HepG2 (cell line): ENCODE data around the gene STAT5A. TPM values are rescaled to one million over a fixed set of nuclear protein-coding genes. Genes with fewer than 3 reads are reported as not detected.

ENCODE experiments used
- BHLHE40 ChIP-seq: IDR thresholded peaks from 2 replicates; pipeline ENCODE4 v1.6.1; 2011; ENCODE audit warnings: low read length, improper control_type of control experiment
- BRD4 ChIP-seq: sonication (generic); formaldehyde crosslinking; IDR thresholded peaks from 2 replicates; pipeline ENCODE4 v1.4.0; 2020; ENCODE audit warnings: missing genetic modification reagents
- CHD4 ChIP-seq: fragments of 200-600 bp; sonication (generic); IDR thresholded peaks from 2 replicates; pipeline ENCODE4 v1.7.0; 2017; ENCODE audit warnings: mild to moderate bottlenecking, low read length, borderline replicate concordance
- ELF3 ChIP-seq: IDR thresholded peaks from 2 replicates; pipeline ENCODE4 v1.6.1; 2016; ENCODE audit warnings: missing genetic modification reagents, missing compliant biosample characterization
- FOXC1 ChIP-seq: sonication (generic); formaldehyde crosslinking; IDR thresholded peaks from 2 replicates; pipeline ENCODE4 v1.8.0; 2022; ENCODE audit warnings: mild to moderate bottlenecking, missing genetic modification reagents, borderline replicate concordance
- KLF12 ChIP-seq: sonication (generic); formaldehyde crosslinking; IDR thresholded peaks from 2 replicates; pipeline ENCODE4 v1.4.0; 2020; ENCODE audit warnings: missing genetic modification reagents, borderline replicate concordance
- MED1 ChIP-seq: sonication (generic); formaldehyde crosslinking; IDR thresholded peaks from 2 replicates; pipeline ENCODE4 v1.4.0; 2020; ENCODE audit warnings: missing genetic modification reagents
- RARA ChIP-seq: IDR thresholded peaks from 2 replicates; pipeline ENCODE4 v1.6.1; 2016; ENCODE audit warnings: missing genetic modification reagents, missing compliant biosample characterization
- RBFOX2 ChIP-seq: fragments of 200-400 bp; formaldehyde crosslinking; IDR thresholded peaks from 2 replicates; pipeline ENCODE4 v1.6.1; 2017; ENCODE audit warnings: low read depth, mild to moderate bottlenecking, low read length
- RFXANK ChIP-seq: IDR thresholded peaks from 2 replicates; pipeline ENCODE4 v1.6.1; 2016
- SIN3B ChIP-seq: fragments of 150-350 bp; IDR thresholded peaks from 2 replicates; pipeline ENCODE4 v1.6.1; 2014; ENCODE audit warnings: low read length
- SNRNP70 ChIP-seq: fragments of 200-400 bp; formaldehyde crosslinking; IDR thresholded peaks from 2 replicates; pipeline ENCODE4 v1.6.1; 2017; ENCODE audit warnings: mild to moderate bottlenecking, low read depth, low read length, moderate library complexity
- SPEN ChIP-seq: sonication (generic); formaldehyde crosslinking; IDR thresholded peaks from 2 replicates; pipeline ENCODE4 v1.5.1; 2020; ENCODE audit warnings: low read depth, mild to moderate bottlenecking, missing genetic modification reagents
- STAT5B ChIP-seq: sonication (generic); formaldehyde crosslinking; IDR thresholded peaks from 2 replicates; pipeline ENCODE4 v1.4.0; 2020; ENCODE audit warnings: missing genetic modification reagents
- XBP1 ChIP-seq: sonication (generic); formaldehyde crosslinking; IDR thresholded peaks from 2 replicates; pipeline ENCODE4 v1.5.0; 2020; ENCODE audit warnings: missing genetic modification reagents
- YEATS2 ChIP-seq: sonication (generic); formaldehyde crosslinking; IDR thresholded peaks from 2 replicates; pipeline ENCODE4 v1.4.0; 2020; ENCODE audit warnings: missing genetic modification reagents, borderline replicate concordance
- ZFP41 ChIP-seq: sonication (generic); formaldehyde crosslinking; IDR thresholded peaks from 2 replicates; pipeline ENCODE4 v1.4.0; 2020; ENCODE audit warnings: mild to moderate bottlenecking, missing genetic modification reagents, borderline replicate concordance
- ZNF432 ChIP-seq: sonication (generic); formaldehyde crosslinking; IDR thresholded peaks from 2 replicates; pipeline ENCODE4 v1.5.0; 2020; ENCODE audit warnings: missing genetic modification reagents, mild to moderate bottlenecking, borderline replicate concordance
- ZNF563 ChIP-seq: sonication (generic); formaldehyde crosslinking; IDR thresholded peaks from 2 replicates; pipeline ENCODE4 v1.8.0; 2022; ENCODE audit warnings: mild to moderate bottlenecking, moderate library complexity, missing genetic modification reagents
- ZNF713 ChIP-seq: sonication (generic); formaldehyde crosslinking; IDR thresholded peaks from 2 replicates; pipeline ENCODE4 v1.4.0; 2020; ENCODE audit warnings: mild to moderate bottlenecking, missing genetic modification reagents
- ZNF781 ChIP-seq: sonication (generic); formaldehyde crosslinking; IDR thresholded peaks from 2 replicates; pipeline ENCODE4 v1.5.1; 2020; ENCODE audit warnings: borderline replicate concordance, mild to moderate bottlenecking, missing genetic modification reagents; ENCODE audit errors: not compliant biosample characterization
- polyA plus RNA-seq, 8 experiments: library from polyadenylated mRNA; depleted of rRNA in 3 of 8; stranded (reverse) in 7 of 8; unstranded in 1 of 8; fragments of >200 nt; fragmentation: Illumina TruSeq in 4 of 8; extraction: Trizol in 4 of 8; gene quantifications; 2 replicates each; pipeline versions ENCODE4 v1.2.1 to v1.2.3, GENCODE V29; 2011 to 2016; ENCODE audit warnings: low read depth in 4 of 8, missing spikeins in 1 of 8, mixed read lengths in 1 of 8; ENCODE audit not compliant: insufficient read depth in 1 of 8
- total RNA-seq, 5 experiments: library from RNA; depleted of rRNA; stranded (reverse); fragments of >200 nt; fragmentation: Illumina TruSeq; extraction: Trizol; gene quantifications; 2 replicates each; pipeline ENCODE4 v1.2.3, GENCODE V29; 2016; ENCODE audit warnings: low read depth in 1 of 5
- TF ChIP-seq, protein P1 (sequence below): sonication (generic); formaldehyde crosslinking; IDR thresholded peaks from 2 replicates; pipeline ENCODE4 v1.5.1; 2020; ENCODE audit warnings: missing genetic modification reagents, mild to moderate bottlenecking, borderline replicate concordance
- TF ChIP-seq, protein P2 (sequence below): IDR thresholded peaks from 2 replicates; pipeline ENCODE4 v1.6.1; 2016
- TF ChIP-seq, protein P3 (sequence below): IDR thresholded peaks from 2 replicates; pipeline ENCODE4 v1.6.1; 2016; ENCODE audit warnings: low read depth, control low read depth

STAT5A gene
- total and polyA plus RNA-seq, 2 of the 13 experiments (the other 11 are each of a cell fraction or from before 2014, with no cell fraction given) = 1.4 to 4.1 TPM

DNA sequence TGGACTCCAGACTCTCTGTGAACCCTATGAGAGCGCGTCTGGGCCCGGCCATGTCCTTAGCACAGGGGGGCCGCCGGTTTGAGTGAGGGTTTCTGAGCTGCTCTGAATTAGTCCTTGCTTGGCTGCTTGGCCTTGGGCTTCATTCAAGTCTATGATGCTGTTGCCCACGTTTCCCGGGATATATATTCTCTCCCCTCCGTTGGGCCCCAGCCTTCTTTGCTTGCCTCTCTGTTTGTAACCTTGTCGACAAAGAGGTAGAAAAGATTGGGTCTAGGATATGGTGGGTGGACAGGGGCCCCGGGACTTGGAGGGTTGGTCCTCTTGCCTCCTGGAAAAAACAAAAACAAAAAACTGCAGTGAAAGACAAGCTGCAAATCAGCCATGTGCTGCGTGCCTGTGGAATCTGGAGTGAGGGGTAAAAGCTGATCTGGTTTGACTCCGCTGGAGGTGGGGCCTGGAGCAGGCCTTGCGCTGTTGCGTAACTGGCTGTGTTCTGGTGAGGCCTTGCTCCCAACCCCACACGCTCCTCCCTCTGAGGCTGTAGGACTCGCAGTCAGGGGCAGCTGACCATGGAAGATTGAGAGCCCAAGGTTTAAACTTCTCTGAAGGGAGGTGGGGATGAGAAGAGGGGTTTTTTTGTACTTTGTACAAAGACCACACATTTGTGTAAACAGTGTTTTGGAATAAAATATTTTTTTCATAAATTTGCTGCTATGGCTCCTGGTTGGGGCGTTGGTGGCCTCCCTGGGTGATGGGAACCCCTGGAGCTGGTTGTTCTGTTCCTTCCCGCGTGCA, 23.1 kb downstream of the STAT5A start (continued):
- TF ChIP-seq SPEN (CRISPR knock-in tag) (peak; percentile 96), ZNF432 (CRISPR knock-in tag) (no peak), ZNF781 (CRISPR knock-in tag) (peak; percentile 79), RARA (CRISPR knock-in tag) (peak; percentile 66), ZFP41 (CRISPR knock-in tag) (0 out of 2 replicates have a peak, but pooled peaks have one; percentile 31), RBFOX2 (no peak), BRD4 (CRISPR knock-in tag) (0 out of 2 replicates have a peak, but pooled peaks have one; percentile 7), CHD4 (no peak), FOXC1 (peak; percentile 67), ELF3 (peak; percentile 63), STAT5B (0 out of 2 replicates have a peak, but pooled peaks have one; percentile 44), BHLHE40 (0 out of 2 replicates have a peak, but pooled peaks have one; percentile 18), MED1 (CRISPR knock-in tag) (peak; percentile 81), KLF12 (CRISPR knock-in tag) (0 out of 2 replicates have a peak, but pooled peaks have one; percentile 71), SIN3B (no peak), RFXANK (0 out of 2 replicates have a peak, but pooled peaks have one; percentile 24), ZNF713 (no peak; the same call in 1 of the 2 replicates), ZNF563 (CRISPR knock-in tag) (peak; percentile 69; the same call in 1 of the 2 replicates), XBP1 (CRISPR knock-in tag) (no peak), YEATS2 (CRISPR knock-in tag) (peak; percentile 88), SNRNP70 (no peak)
- TF ChIP-seq, protein P1, sequence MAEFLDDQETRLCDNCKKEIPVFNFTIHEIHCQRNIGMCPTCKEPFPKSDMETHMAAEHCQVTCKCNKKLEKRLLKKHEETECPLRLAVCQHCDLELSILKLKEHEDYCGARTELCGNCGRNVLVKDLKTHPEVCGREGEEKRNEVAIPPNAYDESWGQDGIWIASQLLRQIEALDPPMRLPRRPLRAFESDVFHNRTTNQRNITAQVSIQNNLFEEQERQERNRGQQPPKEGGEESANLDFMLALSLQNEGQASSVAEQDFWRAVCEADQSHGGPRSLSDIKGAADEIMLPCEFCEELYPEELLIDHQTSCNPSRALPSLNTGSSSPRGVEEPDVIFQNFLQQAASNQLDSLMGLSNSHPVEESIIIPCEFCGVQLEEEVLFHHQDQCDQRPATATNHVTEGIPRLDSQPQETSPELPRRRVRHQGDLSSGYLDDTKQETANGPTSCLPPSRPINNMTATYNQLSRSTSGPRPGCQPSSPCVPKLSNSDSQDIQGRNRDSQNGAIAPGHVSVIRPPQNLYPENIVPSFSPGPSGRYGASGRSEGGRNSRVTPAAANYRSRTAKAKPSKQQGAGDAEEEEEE (CRISPR knock-in tag) = no peak
- TF ChIP-seq, protein P2, sequence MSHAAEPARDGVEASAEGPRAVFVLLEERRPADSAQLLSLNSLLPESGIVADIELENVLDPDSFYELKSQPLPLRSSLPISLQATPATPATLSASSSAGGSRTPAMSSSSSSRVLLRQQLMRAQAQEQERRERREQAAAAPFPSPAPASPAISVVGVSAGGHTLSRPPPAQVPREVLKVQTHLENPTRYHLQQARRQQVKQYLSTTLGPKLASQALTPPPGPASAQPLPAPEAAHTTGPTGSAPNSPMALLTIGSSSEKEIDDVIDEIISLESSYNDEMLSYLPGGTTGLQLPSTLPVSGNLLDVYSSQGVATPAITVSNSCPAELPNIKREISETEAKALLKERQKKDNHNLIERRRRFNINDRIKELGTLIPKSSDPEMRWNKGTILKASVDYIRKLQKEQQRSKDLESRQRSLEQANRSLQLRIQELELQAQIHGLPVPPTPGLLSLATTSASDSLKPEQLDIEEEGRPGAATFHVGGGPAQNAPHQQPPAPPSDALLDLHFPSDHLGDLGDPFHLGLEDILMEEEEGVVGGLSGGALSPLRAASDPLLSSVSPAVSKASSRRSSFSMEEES (CRISPR knock-in tag) = peak; percentile 77
- TF ChIP-seq, protein P3, sequence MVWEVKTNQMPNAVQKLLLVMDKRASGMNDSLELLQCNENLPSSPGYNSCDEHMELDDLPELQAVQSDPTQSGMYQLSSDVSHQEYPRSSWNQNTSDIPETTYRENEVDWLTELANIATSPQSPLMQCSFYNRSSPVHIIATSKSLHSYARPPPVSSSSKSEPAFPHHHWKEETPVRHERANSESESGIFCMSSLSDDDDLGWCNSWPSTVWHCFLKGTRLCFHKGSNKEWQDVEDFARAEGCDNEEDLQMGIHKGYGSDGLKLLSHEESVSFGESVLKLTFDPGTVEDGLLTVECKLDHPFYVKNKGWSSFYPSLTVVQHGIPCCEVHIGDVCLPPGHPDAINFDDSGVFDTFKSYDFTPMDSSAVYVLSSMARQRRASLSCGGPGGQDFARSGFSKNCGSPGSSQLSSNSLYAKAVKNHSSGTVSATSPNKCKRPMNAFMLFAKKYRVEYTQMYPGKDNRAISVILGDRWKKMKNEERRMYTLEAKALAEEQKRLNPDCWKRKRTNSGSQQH = peak; percentile 72; the same call in 1 of the 2 replicates
